Measurements from ENCODE around the gene HSFX4. TPM values are rescaled to one million over a fixed set of nuclear protein-coding genes. Genes with fewer than 3 reads are reported as not detected.

HSFX4 gene
- total and polyA plus RNA-seq, 2 donors (not counting 3 experiments of a cell fraction or from before 2014, with no cell fraction given), result not detected

GRCh38 chrX:149962859-149963757 lies 33.7 kb downstream of the HSFX4 start:
- no peak overlapping the region for H2AFZ ChIP-seq (ENCODE audit: low read depth, low read length)
- H3K4me3 ChIP-seq (replicated peaks in 1 of 3; ENCODE audit: insufficient read depth in 1 of 3, low read depth in 1 of 3, low read length in 3 of 3), result no peak overlapping the region
- H3K36me3 ChIP-seq (ENCODE audit: control insufficient read depth in 2 of 2, extremely low read depth in 1 of 2, insufficient read depth in 2 of 2, low read length in 2 of 2), result no peaks in the 10 kb centered on the region
- intact Hi-C loops (cut with micrococcal nuclease), result loop anchor here (1.0 to 10.0 kb wide), 6 partner anchors 74 to 718 kb away; partner anchors contain the start of gene MAMLD1
- POLR2A ChIA-PET, result no interaction called here
- no peaks in the 10 kb centered on the region for H3K79me2 ChIP-seq (ENCODE audit: control insufficient read depth, insufficient read depth, low read length)
- CTCF ChIA-PET, result interaction anchor here (0.5 to 1.4 kb wide), 18 partner anchors 13 to 717 kb away, joined by 3 to 25 read pairs (median 3); partner anchors contain the start of genes MAMLD1 and MTM1
- no peak overlapping the region for H3K4me2 ChIP-seq (ENCODE audit: insufficient read depth, low read length)
- dilution Hi-C loops (cut with MboI; ENCODE audit: extremely low pct_ligation_motif_present, low sequenced_read_pairs), result no loop called here
- H3K27ac ChIP-seq (ENCODE audit: insufficient read depth, low read depth, low read length), result no peak overlapping the region
- TF ChIP-seq JUN (IDR thresholded peaks at IDR 0.05; ENCODE audit: borderline replicate concordance, insufficient read depth, insufficient read length, low read depth) (no peak), GATA2 (IDR thresholded peaks at IDR 0.05; ENCODE audit: insufficient read depth, insufficient read length, low read depth, low read length) (no peak), POLR2A (IDR thresholded peaks at IDR 0.05; ENCODE audit: low read depth, low read length) (no peak), POLR2AphosphoS5 (IDR thresholded peaks at IDR 0.05; ENCODE audit: insufficient read depth, low read depth, low read length) (no peak), MAX (IDR thresholded peaks at IDR 0.05; ENCODE audit: insufficient read depth, insufficient read length) (no peak), EZH2 (IDR thresholded peaks at IDR 0.05; ENCODE audit: borderline replicate concordance, low read depth, low read length, severe bottlenecking) (no peak)
- TF ChIP-seq, protein P1, sequence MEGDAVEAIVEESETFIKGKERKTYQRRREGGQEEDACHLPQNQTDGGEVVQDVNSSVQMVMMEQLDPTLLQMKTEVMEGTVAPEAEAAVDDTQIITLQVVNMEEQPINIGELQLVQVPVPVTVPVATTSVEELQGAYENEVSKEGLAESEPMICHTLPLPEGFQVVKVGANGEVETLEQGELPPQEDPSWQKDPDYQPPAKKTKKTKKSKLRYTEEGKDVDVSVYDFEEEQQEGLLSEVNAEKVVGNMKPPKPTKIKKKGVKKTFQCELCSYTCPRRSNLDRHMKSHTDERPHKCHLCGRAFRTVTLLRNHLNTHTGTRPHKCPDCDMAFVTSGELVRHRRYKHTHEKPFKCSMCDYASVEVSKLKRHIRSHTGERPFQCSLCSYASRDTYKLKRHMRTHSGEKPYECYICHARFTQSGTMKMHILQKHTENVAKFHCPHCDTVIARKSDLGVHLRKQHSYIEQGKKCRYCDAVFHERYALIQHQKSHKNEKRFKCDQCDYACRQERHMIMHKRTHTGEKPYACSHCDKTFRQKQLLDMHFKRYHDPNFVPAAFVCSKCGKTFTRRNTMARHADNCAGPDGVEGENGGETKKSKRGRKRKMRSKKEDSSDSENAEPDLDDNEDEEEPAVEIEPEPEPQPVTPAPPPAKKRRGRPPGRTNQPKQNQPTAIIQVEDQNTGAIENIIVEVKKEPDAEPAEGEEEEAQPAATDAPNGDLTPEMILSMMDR (IDR thresholded peaks at IDR 0.05; ENCODE audit: extremely low read depth in 1 of 2, insufficient read depth in 1 of 2, low read depth in 1 of 2, low read length in 2 of 2), result peak; percentile 54 to 60
- no peaks in the 10 kb centered on the region for H3K27me3 ChIP-seq (ENCODE audit: control insufficient read depth in 2 of 2, insufficient read depth in 2 of 2, low read length in 2 of 2)
- no peaks in the 10 kb centered on the region for H3K4me1 ChIP-seq (ENCODE audit: control insufficient read depth, extremely low read depth, insufficient read depth, low read length)
- no peak overlapping the region for H3K9ac ChIP-seq (replicated peaks; ENCODE audit: extremely low read depth, insufficient read depth, low read length)
- BruUV-seq (replicated peaks), result no TSS peak
- FAIRE-seq (peak; percentile 95), DNase-seq (ENCODE audit: low read depth, low spot score) (peak; percentile 59)
- H4K20me1 ChIP-seq (replicated peaks; ENCODE audit: control insufficient read depth, extremely low read depth, insufficient read depth, low read length), result no peaks in the 10 kb centered on the region
- H3K9me1 ChIP-seq (replicated peaks; ENCODE audit: control insufficient read depth, extremely low read depth, insufficient read depth, low read length), result no peaks in the 10 kb centered on the region
- no peaks in the 10 kb centered on the region for H3K9me3 ChIP-seq (replicated peaks; ENCODE audit: control insufficient read depth, insufficient read depth, low read length)

Data from endothelial cell of umbilical vein (primary cell).